ENCODE data around the gene TOM1L2.

TOM1L2 gene

GRCh38 chr17:17871913-17872312 is 100.3 kb downstream of the TOM1L2 start:
- DNase-seq, result no peak

DNA sequence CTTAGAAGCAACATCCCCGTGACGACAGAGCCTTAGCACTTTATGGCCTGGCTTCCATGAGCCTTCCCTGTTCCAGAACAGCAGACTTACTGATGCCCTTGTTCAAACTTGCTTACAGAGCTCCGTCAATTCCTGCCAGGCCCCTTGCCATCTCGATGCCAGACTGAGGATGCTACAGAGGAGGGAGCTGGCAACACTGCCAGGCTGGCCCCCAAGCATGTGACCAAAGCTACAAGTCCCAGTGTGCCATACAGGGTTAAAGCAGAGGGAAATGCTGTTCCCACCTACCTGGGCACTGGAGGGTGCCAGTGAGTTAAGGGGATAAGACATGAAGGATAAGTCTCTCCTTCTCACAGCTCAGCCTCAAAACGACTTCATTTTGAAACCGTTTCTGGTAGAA is 102.0 kb downstream of the TOM1L2 start:
- no peak for DNase-seq

DNA sequence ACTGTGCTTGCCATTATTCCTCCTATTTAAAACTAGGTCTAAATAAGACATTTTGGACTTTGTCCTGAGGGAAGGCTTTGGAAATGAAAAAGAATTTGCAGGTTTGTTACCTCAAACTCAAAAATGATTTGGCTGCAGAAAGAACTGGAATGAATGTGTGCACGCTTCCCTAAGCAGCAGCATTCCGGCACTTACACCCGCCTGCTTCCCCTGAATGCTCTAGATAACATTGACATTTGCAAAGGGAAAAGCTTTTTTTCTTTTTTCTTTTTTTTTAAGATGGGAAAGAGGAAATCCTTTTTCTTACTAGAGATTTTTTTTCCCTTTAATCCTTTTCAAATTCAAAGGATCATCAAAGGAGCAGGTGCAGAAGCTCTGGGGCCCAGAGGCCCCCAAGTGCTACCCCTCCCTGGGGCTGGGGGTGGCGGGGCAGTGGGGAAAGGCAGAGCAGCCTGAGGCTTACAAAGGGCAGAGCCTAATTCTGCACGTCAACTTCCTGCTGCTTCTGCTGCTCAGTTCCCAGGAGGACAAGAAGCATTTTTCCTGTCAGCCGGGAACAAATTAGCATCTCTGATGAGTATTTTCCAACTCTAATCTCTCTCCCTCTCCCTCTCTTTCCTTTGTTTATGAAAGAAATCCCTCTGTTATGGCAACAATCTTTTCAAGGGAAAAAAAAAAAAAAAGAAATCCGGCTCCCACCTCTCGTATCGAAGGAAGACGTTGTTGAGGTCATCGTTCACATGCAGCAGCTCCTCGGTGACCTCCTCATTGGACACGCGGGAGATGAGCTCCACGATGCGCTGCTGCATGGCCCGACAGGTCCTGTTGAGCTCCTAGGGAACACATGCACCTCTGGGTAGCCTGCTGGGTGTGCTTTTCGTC is 103.3 kb downstream of the TOM1L2 start:
- no peak for DNase-seq

DNA sequence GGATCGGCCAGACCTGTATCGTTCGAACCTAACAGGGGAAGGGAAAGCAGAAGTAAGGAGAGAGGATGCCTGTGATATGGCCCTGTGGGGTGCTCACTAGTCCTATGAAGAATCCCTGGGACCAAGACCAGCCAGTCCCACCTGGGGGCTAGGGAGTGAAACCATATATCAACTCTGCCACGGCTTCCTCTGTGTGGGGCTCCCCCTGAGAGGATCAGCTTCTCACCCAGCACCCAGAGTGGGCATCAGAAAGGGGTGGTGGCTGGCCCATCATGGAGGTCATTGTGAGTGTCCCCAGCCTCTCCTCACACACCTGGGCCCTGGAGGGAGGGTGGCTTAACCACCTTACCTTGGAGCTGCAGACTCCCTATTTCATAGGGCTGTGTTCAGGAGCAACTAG is 105.3 kb downstream of the TOM1L2 start:
- DNase-seq, result no peak

GRCh38 chr17:17866425-17866824 is 105.8 kb downstream of the TOM1L2 start:
- DNase-seq, result no peak

DNA sequence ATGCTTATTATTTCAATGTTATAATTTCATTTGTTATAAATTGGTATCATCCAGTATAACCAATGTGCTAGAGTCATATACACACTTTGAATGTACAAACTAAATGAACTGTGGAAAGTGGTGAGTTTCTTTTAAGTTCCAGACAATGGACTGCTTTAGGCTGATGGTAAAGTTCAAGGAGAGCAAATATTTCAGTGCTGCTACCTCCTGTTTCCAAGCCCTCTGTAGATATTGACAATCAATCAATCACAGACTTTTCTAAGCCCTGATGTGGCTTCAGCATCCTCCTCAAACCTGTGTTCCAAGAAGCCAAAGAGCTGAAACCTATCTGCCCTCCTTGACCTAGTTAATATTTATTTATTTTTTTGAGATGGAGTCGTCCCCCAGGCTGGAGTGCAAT is 107.2 kb downstream of the TOM1L2 start:
- DNase-seq, result no peak

- DNase-seq, result no peak
Observed at GRCh38 chr17:17860766-17861107, 111.5 kb downstream of the TOM1L2 start.

DNA sequence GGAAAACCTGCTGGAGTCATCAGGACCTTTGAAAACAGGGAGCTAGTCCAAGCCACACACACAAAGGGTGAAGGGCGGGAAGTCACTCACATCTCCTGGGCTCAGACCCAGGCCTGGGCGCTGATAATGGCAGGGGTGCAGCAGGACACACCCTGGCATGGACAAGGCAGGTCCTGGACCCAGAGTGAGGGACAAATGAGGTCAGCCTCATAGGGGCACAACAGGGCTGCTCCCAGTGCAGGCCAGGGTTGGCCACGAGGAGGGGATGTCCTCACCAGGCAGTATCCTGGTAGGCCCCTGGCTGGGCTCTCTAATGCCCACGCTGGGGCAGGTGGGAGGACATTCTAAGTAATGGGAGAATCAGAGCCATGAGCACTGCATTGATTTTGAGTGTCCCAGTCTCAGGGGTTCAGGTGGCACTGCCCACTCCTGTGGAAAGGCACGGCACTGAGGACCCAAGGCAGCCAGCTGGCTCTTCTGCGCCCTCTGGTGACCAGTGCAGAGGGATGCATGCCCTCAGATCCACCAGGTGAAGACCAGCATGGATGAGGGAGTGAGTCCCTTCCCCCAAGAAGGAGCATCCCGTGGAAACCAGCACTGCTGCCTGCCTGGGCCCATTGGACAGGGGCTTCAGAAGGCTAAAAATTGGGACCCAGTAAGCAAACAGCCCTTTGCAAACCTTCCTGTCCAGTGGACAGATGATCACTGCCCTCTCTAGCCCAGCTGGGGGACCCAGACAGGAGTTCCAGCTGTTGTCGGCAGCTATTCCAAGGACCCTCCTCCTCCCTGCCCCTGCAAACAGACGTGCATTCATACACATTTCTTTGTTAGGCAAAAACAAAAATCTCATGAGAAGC is 112.1 kb downstream of the TOM1L2 start:
- no peak for DNase-seq

- no peak for DNase-seq
Observed at GRCh38 chr17:17857496-17857895, 114.7 kb downstream of the TOM1L2 start.

DNA sequence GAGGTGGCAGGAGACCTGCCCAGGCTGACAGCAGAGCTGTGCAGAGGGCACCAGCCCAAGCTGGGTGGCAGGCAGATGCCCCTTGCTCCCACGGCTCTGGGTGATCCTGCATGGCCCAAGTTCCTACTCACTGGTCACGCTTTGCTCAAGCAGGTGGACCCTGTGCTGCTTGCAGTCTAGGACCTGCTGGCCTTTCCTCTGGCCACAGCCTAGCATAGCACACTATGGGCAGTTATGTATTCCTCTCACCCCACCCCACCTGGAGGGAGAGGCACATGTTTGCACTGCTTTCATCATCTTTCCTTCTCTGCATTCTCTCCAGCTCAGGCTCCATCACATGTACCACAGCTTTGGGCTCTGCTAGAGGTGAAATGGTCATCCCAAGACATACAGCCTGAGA is 115.8 kb downstream of the TOM1L2 start:
- DNase-seq, result no peak

DNA sequence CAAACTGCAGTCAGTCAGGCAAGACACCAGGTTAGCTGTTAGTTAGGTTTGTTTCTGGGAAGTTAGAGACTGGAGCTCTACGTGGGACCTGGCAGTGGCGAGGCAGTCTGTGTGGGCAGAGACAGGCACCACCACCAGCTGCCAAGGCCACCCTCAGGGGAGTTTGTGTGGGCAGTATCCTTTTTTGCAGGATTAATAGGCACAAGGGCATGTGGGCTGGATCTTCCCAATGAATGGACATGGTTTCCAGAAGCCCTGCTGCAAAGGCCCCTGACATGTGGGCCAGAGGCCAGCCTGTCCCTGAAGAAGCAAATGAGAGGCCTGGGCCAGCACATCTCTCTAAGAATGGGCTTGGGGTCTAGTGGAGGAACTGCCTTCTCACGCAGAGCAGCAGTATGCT is 116.2 kb downstream of the TOM1L2 start:
- DNase-seq, result no peak

GRCh38 chr17:17853811-17854447 is 118.3 kb downstream of the TOM1L2 start:
- no peak for DNase-seq

DNA sequence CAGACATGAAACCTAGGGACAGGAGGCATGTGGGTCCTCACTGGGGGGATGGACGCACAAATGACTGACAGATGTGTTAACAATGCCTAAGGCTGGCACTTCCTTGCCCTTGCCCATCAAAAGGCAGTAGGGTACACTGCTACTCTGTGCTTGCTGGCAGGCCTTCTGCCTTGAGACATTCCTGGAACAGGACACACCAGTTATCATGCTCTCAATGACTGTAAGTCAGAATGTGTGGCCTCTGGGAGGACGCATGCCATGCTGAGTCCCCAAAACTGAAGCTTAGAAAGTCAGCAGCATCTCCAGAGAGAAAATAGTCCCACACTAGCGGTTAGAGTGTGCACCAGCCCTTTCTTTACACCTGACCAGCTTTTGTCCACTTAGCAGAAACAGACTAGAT is 119.3 kb downstream of the TOM1L2 start:
- DNase-seq, result no peak

DNA sequence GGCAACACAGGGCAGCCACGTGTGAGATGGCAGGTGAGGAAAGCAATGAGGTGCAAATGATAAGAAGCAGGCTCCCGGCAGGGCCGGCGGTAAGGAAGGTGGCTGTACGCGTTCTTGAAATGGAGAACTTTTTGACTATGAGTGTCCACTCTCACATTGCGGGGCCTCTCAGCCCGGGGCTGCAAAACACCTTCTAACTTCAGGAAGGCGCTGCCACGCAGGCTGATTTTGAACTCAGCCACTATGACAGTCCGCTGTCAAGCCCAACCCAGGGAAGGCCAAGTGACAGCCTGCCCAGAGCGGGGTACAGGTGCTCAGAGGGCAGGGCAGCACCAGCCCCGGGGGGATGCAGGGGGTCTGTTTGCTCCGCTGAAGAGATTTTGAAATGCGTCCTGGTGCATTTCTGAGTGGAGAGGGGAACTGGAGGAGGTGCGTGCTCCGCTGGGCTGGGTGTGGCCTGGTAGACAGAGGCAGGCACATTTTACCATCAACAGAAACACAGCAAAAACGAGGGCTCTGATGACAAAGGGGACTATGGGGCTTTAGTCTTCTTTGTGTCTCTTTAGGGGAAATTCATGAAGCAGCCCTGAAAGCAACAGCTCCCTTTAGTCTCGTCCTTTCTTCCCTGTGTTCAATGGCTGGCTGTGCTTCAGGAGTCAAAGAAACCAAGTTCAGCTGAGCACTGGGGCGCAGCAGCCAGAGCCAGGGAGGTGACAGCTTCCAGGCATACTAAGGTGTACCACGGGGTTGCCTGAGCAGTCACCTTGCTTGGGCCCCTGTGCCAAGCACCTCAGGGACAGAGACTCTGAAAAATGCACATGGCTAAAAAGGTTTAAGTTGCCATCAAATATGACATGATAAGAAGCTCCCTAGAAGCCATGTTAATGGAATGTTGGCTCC is 120.8 kb downstream of the TOM1L2 start:
- DNase-seq, result no peak

DNA sequence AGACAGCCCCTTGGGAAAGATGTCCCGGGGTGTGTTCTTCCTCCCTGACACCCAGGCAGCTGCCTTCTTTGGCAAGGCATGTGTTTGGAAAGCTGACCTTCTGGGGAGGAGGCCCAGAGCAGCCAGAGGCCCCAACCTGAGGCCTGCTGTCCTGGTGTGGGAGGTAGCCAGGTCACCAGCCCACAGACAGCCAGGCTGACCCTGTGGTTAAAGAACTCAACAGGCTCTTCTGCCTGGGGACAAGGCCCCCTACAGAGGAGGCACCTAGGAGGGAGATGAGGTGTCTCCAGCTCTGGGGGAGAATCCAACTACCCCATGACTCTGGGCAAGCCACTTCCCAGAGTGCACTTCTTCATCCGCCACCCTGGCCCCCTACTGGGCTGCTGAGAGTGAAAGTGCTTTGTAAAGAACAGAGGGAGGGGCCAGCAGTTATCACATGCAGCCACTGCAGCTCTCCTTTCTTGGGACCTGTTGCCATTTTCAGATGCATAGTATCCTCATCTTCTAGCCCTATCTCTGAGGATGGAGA is 122.3 kb downstream of the TOM1L2 start:
- no peak for DNase-seq

- DNase-seq, result no peak
Observed at GRCh38 chr17:17849147-17849820, 122.9 kb downstream of the TOM1L2 start.

DNA sequence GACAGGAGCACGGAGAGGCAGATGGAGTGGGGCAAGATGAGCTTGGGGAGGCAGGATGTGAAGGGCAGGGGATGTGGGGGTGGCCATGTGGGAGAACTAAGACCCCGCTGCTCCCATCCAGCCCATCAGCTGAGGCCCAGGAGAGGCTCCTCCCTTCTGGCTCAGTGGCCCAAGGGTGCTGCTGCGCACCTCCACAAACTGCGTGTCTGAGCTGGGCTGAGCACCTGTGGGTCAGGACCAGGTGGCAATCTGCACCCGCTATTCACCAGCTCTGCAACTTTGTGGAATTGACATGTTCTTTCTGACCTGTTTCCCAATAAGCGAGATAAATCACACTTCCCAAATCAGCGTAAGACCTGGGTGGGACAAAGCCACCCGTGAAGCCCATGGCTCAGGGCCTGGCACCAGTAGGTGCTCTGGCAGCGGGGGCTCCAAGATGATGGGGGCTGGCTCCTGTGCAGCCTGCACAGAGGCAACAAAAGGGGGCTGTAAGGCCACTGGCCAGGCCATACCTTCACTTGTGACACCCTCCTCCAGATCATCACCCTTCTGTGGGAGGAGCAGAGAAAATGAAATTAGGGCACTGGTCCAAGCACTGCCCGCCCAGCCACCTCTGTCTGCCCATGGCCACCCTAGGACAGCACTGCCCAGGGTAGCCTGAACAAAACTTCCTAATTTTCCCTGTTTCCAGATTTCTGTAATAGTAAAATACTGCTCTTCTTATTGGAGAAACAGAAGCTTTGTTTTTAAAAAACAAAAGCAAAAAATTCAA is 123.7 kb downstream of the TOM1L2 start:
- no peak for DNase-seq

- DNase-seq, result no peak
Observed at GRCh38 chr17:17847726-17848125, 124.5 kb downstream of the TOM1L2 start.

DNA sequence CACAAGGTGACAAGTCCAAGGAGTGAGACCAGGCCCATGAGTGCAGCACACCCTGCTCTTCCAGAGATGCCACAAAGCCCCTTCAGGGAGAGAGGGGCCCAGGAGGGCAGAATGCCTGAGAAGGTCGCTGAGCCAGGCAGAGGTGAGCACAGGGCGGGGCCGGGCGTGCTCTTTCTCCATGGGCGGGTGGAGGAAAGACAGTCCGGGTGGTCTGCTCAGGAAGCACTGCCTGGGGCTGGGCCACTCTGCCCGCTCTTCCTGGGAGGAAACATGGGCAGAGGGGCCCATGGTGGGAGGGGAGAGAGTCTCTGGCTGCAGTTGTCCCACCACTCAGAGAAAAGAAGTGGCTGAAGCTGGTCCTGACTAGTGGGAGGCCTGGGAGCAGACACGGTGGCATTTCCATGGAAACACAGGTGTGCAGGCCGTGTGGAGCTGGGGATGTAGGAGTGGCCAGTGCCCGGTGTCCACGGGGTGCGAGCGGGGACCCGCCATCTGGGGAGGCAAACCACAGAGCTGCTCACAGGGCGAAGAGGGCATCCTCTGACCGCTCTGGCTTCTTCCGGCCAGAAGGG is 125.0 kb downstream of the TOM1L2 start:
- no peak for DNase-seq

- no peak for DNase-seq
Observed at GRCh38 chr17:17846645-17847044, 125.6 kb downstream of the TOM1L2 start.

GRCh38 chr17:17846003-17846402 is 126.2 kb downstream of the TOM1L2 start:
- no peak for DNase-seq
